Neuronal stem cell (in vitro differentiated cells): Measurements from ENCODE around the gene IQSEC2.
A peak's percentile ranks its signal among the peaks of the same experiment; 100 is the strongest.

Experiments used
- DNase-seq: peaks from one replicate; pipeline ENCODE4 v3.0.0-alpha.2; 2013; ENCODE audit warnings: low spot score
- H2AFZ ChIP-seq: one replicate; pipeline ENCODE4 v1.6.1; 2013; ENCODE audit warnings: mild to moderate bottlenecking, low read length, inconsistent platforms
- H2AK5ac ChIP-seq: 2 replicates; pipeline ENCODE4 v1.6.1; 2013; ENCODE audit warnings: low read depth, mild to moderate bottlenecking, inconsistent platforms, low read length, moderate library complexity, mixed read lengths
- H2BK120ac ChIP-seq: 2 replicates; pipeline ENCODE4 v1.6.1; 2013; ENCODE audit warnings: low read depth, mild to moderate bottlenecking, inconsistent platforms, low read length, moderate library complexity, mixed read lengths
- H2BK12ac ChIP-seq: one replicate; pipeline ENCODE4 v1.6.1; 2013; ENCODE audit warnings: low read length, inconsistent platforms
- H2BK15ac ChIP-seq: 2 replicates; pipeline ENCODE4 v1.6.1; 2013; ENCODE audit warnings: mild to moderate bottlenecking, low read length, inconsistent platforms, mixed read lengths
- H2BK5ac ChIP-seq: one replicate; pipeline ENCODE4 v1.6.1; 2013; ENCODE audit warnings: inconsistent platforms, mild to moderate bottlenecking, low read length, moderate library complexity
- H3K14ac ChIP-seq: one replicate; pipeline ENCODE4 v1.6.1; 2013; ENCODE audit warnings: low read length, inconsistent platforms
- H3K18ac ChIP-seq: 2 replicates; pipeline ENCODE4 v1.6.1; 2013; ENCODE audit warnings: low read length, inconsistent platforms
- H3K23ac ChIP-seq: 2 replicates; pipeline ENCODE4 v1.6.1; 2013; ENCODE audit warnings: low read depth, mild to moderate bottlenecking, mixed read lengths, low read length, inconsistent platforms; ENCODE audit not compliant: poor library complexity
- H3K27ac ChIP-seq: replicated peaks from 3 replicates; pipeline ENCODE4 v1.5.1; 2013; ENCODE audit warnings: low read length, inconsistent platforms
- H3K27me3 ChIP-seq, 3 experiments: 2 replicates each; pipeline ENCODE4 v1.6.1; 2013; ENCODE audit warnings: low read length in 3 of 3, mild to moderate bottlenecking in 2 of 3, inconsistent platforms in 1 of 3, low read depth in 1 of 3, mixed read lengths in 1 of 3, moderate library complexity in 1 of 3; ENCODE audit not compliant: control insufficient read depth in 3 of 3, insufficient read depth in 3 of 3
- H3K36me3 ChIP-seq, 2 donors: replicated peaks in 1 of 2; 2 replicates each; pipeline ENCODE4 v1.6.1; 2013; ENCODE audit warnings: low read length in 2 of 2; ENCODE audit not compliant: control insufficient read depth in 2 of 2, insufficient read depth in 2 of 2
- H3K4ac ChIP-seq: 2 replicates; pipeline ENCODE4 v1.6.1; 2013; ENCODE audit warnings: inconsistent platforms, mild to moderate bottlenecking, low read length, moderate library complexity
- H3K4me1 ChIP-seq, 2 donors: 1 replicate in 1 of 2; 2 replicates in 1 of 2; pipeline ENCODE4 v1.6.1; 2013; ENCODE audit warnings: low read length in 2 of 2, low read depth in 1 of 2; ENCODE audit not compliant: control insufficient read depth in 2 of 2, insufficient read depth in 1 of 2
- H3K4me2 ChIP-seq: one replicate; pipeline ENCODE4 v1.6.1; 2013; ENCODE audit warnings: mild to moderate bottlenecking, low read length, inconsistent platforms; ENCODE audit not compliant: insufficient read depth, poor library complexity, severe bottlenecking
- H3K4me3 ChIP-seq, 2 donors: 2 replicates each; pipeline ENCODE4 v1.5.1; 2013; ENCODE audit warnings: low read length in 2 of 2, mild to moderate bottlenecking in 2 of 2, inconsistent platforms in 1 of 2, moderate library complexity in 1 of 2
- H3K79me1 ChIP-seq: one replicate; pipeline ENCODE4 v1.6.1; 2013; ENCODE audit warnings: low read depth, mild to moderate bottlenecking, inconsistent platforms, low read length, moderate library complexity
- H3K9ac ChIP-seq: one replicate; pipeline ENCODE4 v1.6.1; 2013; ENCODE audit warnings: mild to moderate bottlenecking, low read depth, low read length, inconsistent platforms; ENCODE audit not compliant: poor library complexity
- H3K9me3 ChIP-seq, 2 donors: replicated peaks in 1 of 2; 2 replicates each; pipeline versions ENCODE3 to v1.6.1; 2013; ENCODE audit warnings: low read length in 2 of 2, mild to moderate bottlenecking in 2 of 2, inconsistent platforms in 1 of 2, low read depth in 1 of 2, mixed read lengths in 1 of 2, moderate library complexity in 1 of 2; ENCODE audit not compliant: control insufficient read depth in 2 of 2, insufficient read depth in 1 of 2
- H4K8ac ChIP-seq: one replicate; pipeline ENCODE4 v1.6.1; 2013; ENCODE audit warnings: low read depth, mild to moderate bottlenecking, inconsistent platforms, low read length, moderate library complexity
- H4K91ac ChIP-seq: one replicate; pipeline ENCODE4 v1.6.1; 2013; ENCODE audit warnings: low read length, low read depth, mild to moderate bottlenecking, inconsistent platforms; ENCODE audit not compliant: poor library complexity
- WGBS, 2 donors: extraction: QIAGEN DNeasy Blood & Tissue Kit; methylation state at CpG; one replicate each; pipeline ENCODE4 v1.1.7; 2013; ENCODE audit warnings: missing lambda C conversion rate in 2 of 2, mixed read lengths in 1 of 2; ENCODE audit not compliant: insufficient read length in 2 of 2, insufficient replicate concordance in 1 of 2; ENCODE audit errors: extremely low coverage in 2 of 2; 5-methylcytosine and 5-hydroxymethylcytosine counted together

The IQSEC2 gene

GRCh38 chrX:53290441-53291041 is 9.2 kb upstream of the IQSEC2 start:
- DNase-seq = no peak
- Histone ChIP-seq H3K9ac (no peak overlapping the region), H3K27me3 (no peaks in the 10 kb centered on the region), H3K36me3 (no peaks in the 10 kb centered on the region), H3K23ac (no peak overlapping the region), H2BK120ac (no peak overlapping the region), H3K4me1 (peaks cover 20 to 22% of the 10 kb centered on the region in 2 donors), H2BK12ac (no peak overlapping the region), H2AK5ac (no peak overlapping the region), H2BK5ac (no peak overlapping the region), H3K27ac (no peak overlapping the region), H3K4me2 (no peak overlapping the region), H3K79me1 (no peaks in the 10 kb centered on the region), H3K18ac (no peak overlapping the region), H2AFZ (no peak overlapping the region), H3K4me3 (no peak overlapping the region), H3K4ac (no peak overlapping the region), H4K8ac (no peak overlapping the region), H3K9me3 (no peaks in the 10 kb centered on the region), H4K91ac (no peak overlapping the region), H2BK15ac (no peak overlapping the region), H3K14ac (no peak overlapping the region)
- WGBS, 2 donors = no CpG with 5 or more reads among the region's 7 CpGs

DNA sequence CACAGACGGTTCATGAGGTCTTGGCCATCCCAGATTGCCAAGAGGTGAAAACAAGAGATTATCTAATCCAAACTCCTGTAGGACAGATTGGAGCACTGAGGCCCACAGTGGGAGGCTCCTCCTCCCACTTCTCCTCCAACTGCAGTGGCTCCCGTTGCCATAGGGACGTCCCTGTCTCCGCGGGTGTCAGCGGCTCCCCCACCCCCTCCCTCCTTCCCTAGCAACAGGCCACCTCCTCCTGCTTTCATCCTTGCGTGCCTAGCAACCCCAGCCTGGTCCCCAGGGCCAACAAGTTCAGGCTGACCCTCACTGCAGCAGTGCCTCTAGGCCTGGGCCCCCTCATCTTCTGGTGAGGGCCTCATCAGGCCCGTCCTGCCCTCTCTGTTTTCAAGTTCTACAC is 6.8 kb upstream of the IQSEC2 start:
- H4K91ac ChIP-seq = no peak overlapping the region
- H3K27ac ChIP-seq = no peak overlapping the region
- peak overlapping the region; percentile 76 for H2AFZ ChIP-seq
- H3K4me3 ChIP-seq = peak overlapping the region in 1 of 2 donors; percentile 13
- no peak overlapping the region for H3K4ac ChIP-seq
- no peaks in the 10 kb centered on the region for H3K27me3 ChIP-seq
- H3K14ac ChIP-seq = no peak overlapping the region
- no peak overlapping the region for H3K18ac ChIP-seq
- H4K8ac ChIP-seq = no peak overlapping the region
- H3K36me3 ChIP-seq = no peaks in the 10 kb centered on the region
- H2BK5ac ChIP-seq = no peak overlapping the region
- H3K9ac ChIP-seq = no peak overlapping the region
- peaks cover 22 to 23% of the 10 kb centered on the region in 2 donors for H3K4me1 ChIP-seq
- no CpG with 5 or more reads among the region's 8 CpGs for WGBS, 2 donors
- H2BK15ac ChIP-seq = no peak overlapping the region
- H2AK5ac ChIP-seq = no peak overlapping the region
- H3K23ac ChIP-seq = no peak overlapping the region
- peak overlapping the region; percentile 94 for H2BK12ac ChIP-seq
- no peaks in the 10 kb centered on the region for H3K9me3 ChIP-seq
- H2BK120ac ChIP-seq = no peak overlapping the region
- peak; percentile 52 for DNase-seq
- no peaks in the 10 kb centered on the region for H3K79me1 ChIP-seq
- H3K4me2 ChIP-seq = peak overlapping the region; percentile 11

DNA sequence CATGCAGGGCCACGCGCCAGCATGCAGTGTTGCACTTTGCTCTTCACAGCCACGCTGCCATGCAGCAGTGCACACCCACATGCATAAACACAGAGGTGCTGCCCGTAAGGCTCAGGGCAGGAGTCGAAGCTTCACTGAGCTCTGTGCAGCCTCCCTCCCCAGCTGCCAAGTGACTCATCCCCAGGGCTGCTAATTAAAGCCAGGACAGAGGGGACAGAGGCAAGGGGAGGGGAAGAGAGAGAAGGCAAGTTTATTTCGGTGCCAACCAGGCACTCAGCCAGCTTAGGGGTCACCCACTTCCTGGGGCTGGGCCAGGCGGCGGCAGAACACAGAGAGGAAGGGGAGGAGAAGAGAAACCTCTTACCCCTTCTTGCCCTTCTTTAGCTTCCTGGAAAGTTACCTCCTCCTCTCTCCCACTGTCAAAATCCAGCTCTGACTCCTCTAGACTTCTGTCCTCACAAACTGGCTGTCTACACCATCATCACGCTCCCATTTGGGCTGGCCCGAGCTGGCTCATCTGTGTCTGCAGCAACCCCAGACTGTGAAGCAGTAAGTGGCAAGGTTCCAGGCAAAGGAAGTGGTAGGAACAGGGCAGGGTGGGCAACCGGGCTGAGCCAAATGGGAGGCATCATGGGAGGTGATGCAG is 6.2 kb upstream of the IQSEC2 start:
- H3K27me3 ChIP-seq = no peaks in the 10 kb centered on the region
- no peak overlapping the region for H2BK5ac ChIP-seq
- H3K4me3 ChIP-seq = peak overlapping the region in 1 of 2 donors; percentile 13
- no peaks in the 10 kb centered on the region for H3K36me3 ChIP-seq
- H2AK5ac ChIP-seq = no peak overlapping the region
- H2BK15ac ChIP-seq = no peak overlapping the region
- peak overlapping the region; percentile 41 for H3K27ac ChIP-seq
- no peak overlapping the region for H3K4ac ChIP-seq
- H3K79me1 ChIP-seq = no peaks in the 10 kb centered on the region
- H2BK12ac ChIP-seq = peak overlapping the region; percentile 94
- no peak overlapping the region for H2BK120ac ChIP-seq
- H3K23ac ChIP-seq = peak overlapping the region; percentile 43
- no peaks in the 10 kb centered on the region for H3K9me3 ChIP-seq
- H3K4me2 ChIP-seq = peak overlapping the region; percentile 11
- peak overlapping the region; percentile 76 for H2AFZ ChIP-seq
- peaks cover 22 to 23% of the 10 kb centered on the region in 2 donors for H3K4me1 ChIP-seq
- WGBS, 2 donors = no CpG with 5 or more reads among the region's 11 CpGs
- no peak for DNase-seq
- no peak overlapping the region for H3K14ac ChIP-seq
- peak overlapping the region; percentile 47 for H3K9ac ChIP-seq
- H4K91ac ChIP-seq = no peak overlapping the region
- peak overlapping the region; percentile 65 for H4K8ac ChIP-seq
- H3K18ac ChIP-seq = peak overlapping the region; percentile 76

DNA sequence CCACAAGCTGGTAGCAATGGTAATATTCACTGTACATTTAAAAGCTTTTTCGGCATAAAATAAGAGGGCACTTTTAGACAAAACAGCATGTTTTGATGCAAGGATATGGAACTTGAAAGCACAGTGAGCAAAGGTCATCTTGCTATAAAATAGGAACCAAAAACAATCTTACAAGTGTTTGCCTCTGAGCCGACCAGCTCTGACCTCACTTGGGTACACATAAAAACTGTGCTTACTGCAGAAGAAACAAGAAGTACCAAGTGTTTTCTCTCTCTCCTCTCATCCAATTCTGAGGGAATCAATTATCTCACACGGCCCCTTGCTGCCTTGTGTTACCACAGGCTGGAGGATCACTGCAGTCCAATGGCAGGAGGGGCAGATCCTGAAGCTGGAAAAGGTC is 4.8 kb upstream of the IQSEC2 start:
- no peak overlapping the region for H3K27ac ChIP-seq
- no peak overlapping the region for H3K9ac ChIP-seq
- peaks cover 24 to 26% of the 10 kb centered on the region in 2 donors for H3K4me1 ChIP-seq
- no peak overlapping the region for H3K4ac ChIP-seq
- no peaks in the 10 kb centered on the region for H3K9me3 ChIP-seq
- no CpG with 5 or more reads among the region's 3 CpGs for WGBS, 2 donors
- no peaks in the 10 kb centered on the region for H3K36me3 ChIP-seq
- H3K79me1 ChIP-seq = no peaks in the 10 kb centered on the region
- H4K8ac ChIP-seq = no peak overlapping the region
- no peak overlapping the region for H3K23ac ChIP-seq
- no peak overlapping the region for H4K91ac ChIP-seq
- no peak overlapping the region for H2BK12ac ChIP-seq
- H3K4me3 ChIP-seq = no peak overlapping the region
- H3K4me2 ChIP-seq = no peak overlapping the region
- H2AK5ac ChIP-seq = no peak overlapping the region
- no peak overlapping the region for H3K14ac ChIP-seq
- no peak overlapping the region for H2BK120ac ChIP-seq
- no peak overlapping the region for H2BK5ac ChIP-seq
- DNase-seq = no peak
- H2BK15ac ChIP-seq = no peak overlapping the region
- H3K27me3 ChIP-seq = no peaks in the 10 kb centered on the region
- H3K18ac ChIP-seq = no peak overlapping the region
- no peak overlapping the region for H2AFZ ChIP-seq
